NT2/D1 (cell line): ENCODE measurements around the gene HKDC1.

Source experiments
- SUZ12 ChIP-seq: IDR thresholded peaks from 2 replicates; pipeline ENCODE4 v1.6.1; 2011; ENCODE audit not compliant: insufficient read length, insufficient read depth; ENCODE audit errors: extremely low read depth
- ZNF274 ChIP-seq: IDR thresholded peaks from 2 replicates; pipeline ENCODE4 v1.6.1; 2011; ENCODE audit warnings: mild to moderate bottlenecking, low read depth, low read length

DNA sequence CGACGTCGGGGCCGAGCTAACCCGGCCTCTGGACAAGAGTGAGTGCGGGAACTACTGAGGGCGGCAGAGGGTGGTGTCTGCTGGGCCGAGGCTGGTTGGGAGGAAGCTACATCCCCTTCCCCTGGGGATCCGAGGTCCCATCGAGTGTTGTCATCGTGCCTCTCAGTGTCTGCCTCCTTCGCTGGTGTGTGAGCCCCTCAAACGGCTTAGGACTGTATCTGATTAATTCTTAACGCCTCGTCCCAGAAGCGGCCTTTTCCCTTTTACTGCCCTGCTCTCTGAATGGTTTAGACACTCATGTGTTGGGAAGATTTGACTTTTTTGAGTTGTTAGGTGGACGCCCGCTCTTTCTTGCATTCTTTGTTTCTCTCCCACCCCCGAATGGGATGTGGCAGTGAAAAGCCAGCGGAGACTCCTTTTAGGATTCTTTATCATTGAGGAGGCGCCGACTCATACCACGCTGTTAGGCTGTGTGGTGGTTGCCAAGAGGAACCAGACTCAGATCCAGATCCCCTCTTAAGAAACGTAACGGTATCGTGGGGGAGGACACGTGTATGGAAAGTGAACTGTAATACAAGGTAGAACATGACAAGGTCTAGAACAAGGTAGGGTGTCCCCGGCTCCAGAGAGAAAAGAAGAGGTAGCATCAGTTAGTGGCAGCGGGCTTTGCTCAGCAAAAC, 39.5 kb upstream of the HKDC1 start:
- TF ChIP-seq SUZ12: no peak
- TF ChIP-seq ZNF274: no peak
